RWPE2 (cell line): Measurements from ENCODE around the gene MNT.

Experiments
- ATAC-seq: fragments of 200-7000 bp; cut with Tn5 transposase; 3 replicates; pipeline ENCODE4 v1.9.1; 2021; ENCODE audit warnings: low read depth
- DNase-seq: peaks from one replicate; pipeline ENCODE4 v3.0.0-alpha.2; 2020; ENCODE audit warnings: low spot score
- H3K27ac ChIP-seq: fragments of 450-650 bp; 2 replicates; pipeline ENCODE4 v1.5.1; 2017; ENCODE audit warnings: mild to moderate bottlenecking; ENCODE audit not compliant: poor library complexity, severe bottlenecking
- H3K27me3 ChIP-seq: fragments of 250-450 bp; sonication (Bioruptor Pico); 2 replicates; pipeline ENCODE4 v1.5.1; 2021; ENCODE audit warnings: mild to moderate bottlenecking, moderate library complexity; ENCODE audit not compliant: insufficient read depth, poor library complexity, severe bottlenecking
- H3K36me3 ChIP-seq: fragments of 250-450 bp; sonication (Bioruptor Pico); 2 replicates; pipeline ENCODE4 v1.5.1; 2020; ENCODE audit warnings: low read depth, mild to moderate bottlenecking, moderate library complexity
- H3K4me1 ChIP-seq: fragments of 250-450 bp; sonication (Bioruptor Pico); 2 replicates; pipeline ENCODE4 v1.5.1; 2021; ENCODE audit warnings: mild to moderate bottlenecking, moderate library complexity; ENCODE audit not compliant: insufficient read depth, poor library complexity, severe bottlenecking
- H3K4me3 ChIP-seq: fragments of 250-450 bp; sonication (Bioruptor Pico); 2 replicates; pipeline ENCODE4 v1.5.1; 2021; ENCODE audit warnings: mild to moderate bottlenecking, moderate library complexity; ENCODE audit not compliant: severe bottlenecking
- H3K9me3 ChIP-seq: fragments of 250-450 bp; sonication (Bioruptor Pico); 2 replicates; pipeline ENCODE4 v1.5.1; 2021; ENCODE audit warnings: mild to moderate bottlenecking, moderate library complexity; ENCODE audit not compliant: severe bottlenecking
- TF ChIP-seq, protein P1 (sequence below): fragments of 450-650 bp; IDR thresholded peaks from one replicate; pipeline ENCODE4 v1.5.1; 2017; ENCODE audit warnings: mild to moderate bottlenecking, moderate library complexity; ENCODE audit not compliant: poor library complexity, severe bottlenecking

The MNT gene

DNA sequence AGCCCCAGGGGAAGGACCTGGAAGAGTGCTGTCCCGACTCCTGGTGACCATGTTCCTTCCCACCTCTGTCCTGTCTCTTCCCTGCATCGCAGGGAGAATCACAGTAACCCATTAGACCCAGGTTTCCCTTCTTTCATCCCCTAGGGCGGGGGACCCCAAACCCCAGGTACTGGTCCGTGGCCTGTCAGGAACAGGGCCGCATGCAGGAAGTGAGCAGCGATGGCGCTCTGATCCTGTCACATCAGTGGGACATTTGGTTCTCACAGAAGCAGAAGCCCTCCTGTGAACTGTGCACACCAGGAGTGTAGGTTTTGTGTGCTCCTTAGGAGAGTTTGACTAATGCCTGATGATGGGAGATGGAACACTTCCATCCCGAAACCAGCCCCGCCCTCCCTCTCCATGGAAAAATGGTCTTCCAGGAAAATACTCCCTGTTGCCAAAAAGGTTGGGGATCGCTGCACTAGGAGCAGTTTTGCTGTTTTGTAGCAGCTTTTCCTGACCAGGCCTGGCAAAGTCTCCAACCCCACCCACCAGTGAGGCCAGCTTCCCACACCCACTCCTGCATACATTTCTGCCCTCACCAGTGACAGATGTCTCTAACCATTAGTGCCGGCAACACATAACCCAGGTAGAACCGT is 10.5 kb downstream of the MNT start:
- DNase-seq (no peak), ATAC-seq (no peak)
- Histone ChIP-seq H3K27me3 (no peaks in the 10 kb centered on the region), H3K27ac (no peak overlapping the region), H3K4me1 (peaks cover 12% of the 10 kb centered on the region), H3K4me3 (no peak overlapping the region), H3K9me3 (no peaks in the 10 kb centered on the region), H3K36me3 (no peaks in the 10 kb centered on the region)
- TF ChIP-seq, protein P1, sequence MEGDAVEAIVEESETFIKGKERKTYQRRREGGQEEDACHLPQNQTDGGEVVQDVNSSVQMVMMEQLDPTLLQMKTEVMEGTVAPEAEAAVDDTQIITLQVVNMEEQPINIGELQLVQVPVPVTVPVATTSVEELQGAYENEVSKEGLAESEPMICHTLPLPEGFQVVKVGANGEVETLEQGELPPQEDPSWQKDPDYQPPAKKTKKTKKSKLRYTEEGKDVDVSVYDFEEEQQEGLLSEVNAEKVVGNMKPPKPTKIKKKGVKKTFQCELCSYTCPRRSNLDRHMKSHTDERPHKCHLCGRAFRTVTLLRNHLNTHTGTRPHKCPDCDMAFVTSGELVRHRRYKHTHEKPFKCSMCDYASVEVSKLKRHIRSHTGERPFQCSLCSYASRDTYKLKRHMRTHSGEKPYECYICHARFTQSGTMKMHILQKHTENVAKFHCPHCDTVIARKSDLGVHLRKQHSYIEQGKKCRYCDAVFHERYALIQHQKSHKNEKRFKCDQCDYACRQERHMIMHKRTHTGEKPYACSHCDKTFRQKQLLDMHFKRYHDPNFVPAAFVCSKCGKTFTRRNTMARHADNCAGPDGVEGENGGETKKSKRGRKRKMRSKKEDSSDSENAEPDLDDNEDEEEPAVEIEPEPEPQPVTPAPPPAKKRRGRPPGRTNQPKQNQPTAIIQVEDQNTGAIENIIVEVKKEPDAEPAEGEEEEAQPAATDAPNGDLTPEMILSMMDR, result no peak

DNA sequence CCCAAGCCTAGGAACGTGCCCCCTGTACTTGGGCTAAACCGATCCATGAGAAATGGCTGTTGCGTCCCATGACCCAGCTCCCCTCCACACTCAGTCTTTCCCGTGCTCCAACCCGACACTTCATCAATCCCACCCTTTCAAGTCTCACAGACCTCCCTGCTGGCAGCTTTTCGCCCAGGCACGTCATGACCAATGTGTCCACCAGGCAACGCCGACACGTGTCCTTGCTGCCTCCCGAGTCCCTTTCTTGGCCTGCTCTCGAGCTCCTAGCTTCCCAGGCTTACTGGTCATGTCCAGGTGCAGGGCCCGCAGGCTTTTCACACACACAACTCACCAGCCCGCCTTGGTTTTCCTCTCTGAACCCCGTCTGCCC is 12.2 kb downstream of the MNT start:
- peaks cover 9% of the 10 kb centered on the region for H3K4me1 ChIP-seq
- H3K27ac ChIP-seq, result no peak overlapping the region
- TF ChIP-seq, protein P1, result no peak
- DNase-seq (no peak), ATAC-seq (no peak)
- no peaks in the 10 kb centered on the region for H3K9me3 ChIP-seq
- no peaks in the 10 kb centered on the region for H3K36me3 ChIP-seq
- no peak overlapping the region for H3K4me3 ChIP-seq
- H3K27me3 ChIP-seq, result no peaks in the 10 kb centered on the region

DNA sequence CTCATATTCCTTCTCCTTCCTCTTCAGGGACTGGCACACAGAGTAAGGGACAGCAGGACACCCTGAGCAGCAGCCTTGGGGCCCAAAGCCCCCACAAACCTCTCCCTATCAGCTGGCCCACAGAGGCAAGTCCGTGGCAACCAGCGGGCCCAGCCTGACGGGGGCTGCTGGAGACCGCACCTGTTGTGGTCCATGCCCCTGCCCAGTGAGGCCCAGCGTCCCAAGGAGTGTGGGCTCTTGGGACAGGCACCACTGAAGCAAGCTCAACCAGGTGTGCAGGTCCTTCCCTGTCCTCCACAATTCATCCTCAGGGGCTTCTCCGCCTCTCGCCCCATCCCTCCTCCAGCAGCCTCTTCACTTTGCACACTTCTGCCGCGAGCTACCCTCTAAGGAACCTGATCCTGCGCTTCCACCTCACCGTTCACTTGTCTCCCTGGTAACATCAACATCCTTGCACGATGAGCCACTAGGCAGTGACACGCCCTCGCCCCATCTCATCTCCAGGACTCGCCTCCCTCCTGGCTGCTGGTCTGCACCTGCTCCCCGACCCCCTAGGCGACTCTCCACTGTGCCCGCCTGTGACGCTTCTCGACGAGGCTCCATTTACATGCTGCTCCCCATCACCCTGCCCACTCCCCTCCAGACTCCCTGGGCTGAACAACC is 12.7 kb downstream of the MNT start:
- Histone ChIP-seq H3K36me3 (no peaks in the 10 kb centered on the region), H3K9me3 (no peaks in the 10 kb centered on the region), H3K27ac (no peak overlapping the region), H3K4me1 (peaks cover 9% of the 10 kb centered on the region), H3K27me3 (no peaks in the 10 kb centered on the region), H3K4me3 (no peak overlapping the region)
- TF ChIP-seq, protein P1, result no peak
- DNase-seq (no peak), ATAC-seq (no peak)

DNA sequence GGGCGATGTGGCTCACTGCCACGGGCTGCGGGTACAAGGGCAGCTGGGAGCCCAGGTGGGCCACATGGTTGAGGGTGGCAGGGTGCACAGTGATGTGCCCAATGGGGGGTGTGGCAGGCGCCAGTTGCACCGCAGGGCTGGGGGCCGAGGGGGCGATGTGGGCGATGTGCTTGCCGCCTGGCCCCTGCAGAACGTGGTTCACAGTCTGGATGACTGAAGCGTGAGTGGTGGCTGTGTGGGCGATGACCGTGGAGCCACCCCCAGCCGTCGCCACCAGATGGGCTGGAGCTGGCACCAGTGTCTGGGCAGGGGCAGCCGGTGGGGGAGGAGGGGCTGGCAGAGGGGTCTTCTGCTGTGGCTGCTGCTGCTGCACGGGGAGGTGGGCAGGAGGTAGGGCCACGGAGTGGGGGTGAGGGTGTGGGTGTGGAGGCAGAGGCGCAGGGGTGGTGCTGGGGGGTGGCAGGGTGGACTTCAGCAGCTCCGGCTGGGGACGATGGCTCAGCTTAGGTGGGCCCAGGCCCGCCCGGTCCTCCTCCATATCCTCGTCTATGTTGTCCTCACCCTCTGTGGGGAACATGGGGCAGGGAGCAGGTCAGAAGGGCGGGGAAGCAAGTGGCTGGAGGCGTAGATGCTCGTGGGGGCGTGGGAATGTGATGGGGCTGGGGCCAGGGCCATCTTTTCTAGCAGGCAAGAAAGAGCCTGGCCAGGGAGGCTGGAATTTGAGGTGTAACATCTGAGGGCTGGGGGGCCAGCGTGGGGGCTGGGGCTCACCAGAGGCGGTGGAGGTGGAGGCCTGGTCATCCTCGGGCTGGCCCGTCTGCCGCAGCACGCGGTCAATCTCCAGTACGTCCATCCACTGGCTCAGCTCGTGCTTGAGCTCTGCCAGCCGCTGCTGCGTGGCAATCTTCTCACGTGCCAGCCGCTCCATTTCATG is 13.5 kb downstream of the MNT start:
- Histone ChIP-seq H3K36me3 (no peaks in the 10 kb centered on the region), H3K4me3 (no peak overlapping the region), H3K4me1 (peaks cover 9% of the 10 kb centered on the region), H3K27ac (no peak overlapping the region), H3K27me3 (no peaks in the 10 kb centered on the region), H3K9me3 (no peaks in the 10 kb centered on the region)
- TF ChIP-seq, protein P1, result no peak
- no peak for ATAC-seq
- DNase-seq, result no peak
